HL-60 (cell line): Measurements from ENCODE around the gene ASCC1.

Experiments
- DNase-seq, 2 experiments: peaks; one replicate each; pipeline ENCODE4 v3.0.0-alpha.2; 2010 to 2020; ENCODE audit warnings: low read depth in 1 of 2, low spot score in 1 of 2
- H3K27ac ChIP-seq: fragments of 250-450 bp; sonication (Bioruptor Pico); replicated peaks from 2 replicates; pipeline ENCODE4 v1.5.1; 2020; ENCODE audit warnings: mild to moderate bottlenecking, moderate library complexity
- H3K27me3 ChIP-seq: fragments of 250-450 bp; sonication (Bioruptor Pico); 2 replicates; pipeline ENCODE4 v1.5.1; 2021; ENCODE audit warnings: mild to moderate bottlenecking, moderate library complexity; ENCODE audit not compliant: insufficient read depth, poor library complexity, severe bottlenecking
- H3K4me3 ChIP-seq: replicated peaks from 2 replicates; pipeline ENCODE4 v1.5.1; 2011; ENCODE audit warnings: mild to moderate bottlenecking, control low read depth, low read length; ENCODE audit not compliant: insufficient read depth
- CTCF ChIP-seq: IDR thresholded peaks from one replicate; pipeline ENCODE4 v1.5.1; 2011; ENCODE audit warnings: low read length, control low read depth, inconsistent platforms; ENCODE audit not compliant: insufficient read depth
- GABPA ChIP-seq: IDR thresholded peaks from 2 replicates; pipeline ENCODE4 v1.6.1; 2012; ENCODE audit warnings: low read depth
- POLR2AphosphoS5 ChIP-seq: IDR thresholded peaks from 2 replicates; pipeline ENCODE4 v1.6.1; 2012; ENCODE audit warnings: low read depth
- REST ChIP-seq: IDR thresholded peaks from 2 replicates; pipeline ENCODE4 v1.6.1; 2012; ENCODE audit warnings: low read depth; ENCODE audit not compliant: insufficient replicate concordance
- SPI1 ChIP-seq: IDR thresholded peaks from 2 replicates; pipeline ENCODE4 v1.6.1; 2012; ENCODE audit warnings: low read depth, mild to moderate bottlenecking, borderline replicate concordance

The ASCC1 gene

GRCh38 chr10:72065439-72066025 is 150.5 kb downstream of the ASCC1 start:
- Histone ChIP-seq H3K4me3 (no peak overlapping the region), H3K27ac (no peak overlapping the region), H3K27me3 (no peaks in the 10 kb centered on the region)
- no peak for DNase-seq
- no peak for TF ChIP-seq SPI1
- TF ChIP-seq POLR2AphosphoS5: no peak
- no peak for TF ChIP-seq CTCF
- TF ChIP-seq REST: no peak
- TF ChIP-seq GABPA: no peak

GRCh38 chr10:72063703-72064391 is 152.2 kb downstream of the ASCC1 start:
- no peaks in the 10 kb centered on the region for H3K27me3 ChIP-seq
- H3K27ac ChIP-seq: no peak overlapping the region
- TF ChIP-seq REST: no peak
- no peak overlapping the region for H3K4me3 ChIP-seq
- no peak for DNase-seq

- DNase-seq: no peak
- Histone ChIP-seq H3K4me3 (no peak overlapping the region), H3K27me3 (no peaks in the 10 kb centered on the region), H3K27ac (no peak overlapping the region)
- no peak for TF ChIP-seq REST
- no peak for TF ChIP-seq CTCF
- TF ChIP-seq GABPA: no peak
- no peak for TF ChIP-seq POLR2AphosphoS5
- no peak for TF ChIP-seq SPI1
Measured at GRCh38 chr10:72062832-72063702, 153.0 kb downstream of the ASCC1 start.
